IgD-negative memory B cell (primary cell): ENCODE data around the gene SH2D3A. TPM values are rescaled to one million over a fixed set of nuclear protein-coding genes. Genes with fewer than 3 reads are reported as not detected.
A peak's percentile ranks its signal among the peaks of the same experiment; 100 is the strongest.

ENCODE experiments used
- H3K27ac Mint-ChIP-seq, 3 donors: one replicate each; pipeline ENCODE4 v1.8.0; 2020 to 2022; ENCODE audit warnings: mild to moderate bottlenecking in 3 of 3, mixed read lengths in 3 of 3, moderate library complexity in 1 of 3
- H3K27me3 Mint-ChIP-seq: one replicate; pipeline ENCODE4 v1.8.0; 2021; ENCODE audit warnings: mixed read lengths
- H3K36me3 Mint-ChIP-seq: one replicate; pipeline ENCODE4 v1.8.0; 2020; ENCODE audit warnings: mild to moderate bottlenecking, mixed read lengths
- H3K4me1 Mint-ChIP-seq, 3 donors: one replicate each; pipeline ENCODE4 v1.8.0; 2020 to 2022; ENCODE audit warnings: mixed read lengths in 3 of 3, mild to moderate bottlenecking in 1 of 3
- H3K4me3 Mint-ChIP-seq, 4 donors: one replicate each; pipeline ENCODE4 v1.8.0; 2020 to 2022; ENCODE audit warnings: mild to moderate bottlenecking in 4 of 4, mixed read lengths in 4 of 4, moderate library complexity in 3 of 4
- H3K9me3 Mint-ChIP-seq, 3 donors: one replicate each; pipeline ENCODE4 v1.8.0; 2020 to 2021; ENCODE audit warnings: mixed read lengths in 3 of 3, mild to moderate bottlenecking in 1 of 3
- polyA plus RNA-seq: library from polyadenylated mRNA; unstranded; fragments of 300-500 nt; fragmentation: Illumina TruSeq; gene quantifications from one replicate; pipeline ENCODE4 v1.2.3, GENCODE V29; 2021

SH2D3A gene
- polyA plus RNA-seq, 1 donor from 2014 or later = 32.7 TPM

GRCh38 chr19:6740589-6741343 lies 26.5 kb downstream of the SH2D3A start:
- Mint-ChIP-seq H3K27ac (peak overlapping the region; percentile 31 to 94 (median 89)), H3K27me3 (no peaks in the 10 kb centered on the region), H3K4me1 (peaks cover 29 to 35% (median 34%) of the 10 kb centered on the region in 3 donors), H3K4me3 (peak overlapping the region; percentile 74 to 91 (median 88)), H3K36me3 (peaks cover 1% of the 10 kb centered on the region), H3K9me3 (no peaks in the 10 kb centered on the region)

GRCh38 chr19:6739883-6740588 lies 27.2 kb downstream of the SH2D3A start:
- no peaks in the 10 kb centered on the region for H3K9me3 Mint-ChIP-seq
- H3K27me3 Mint-ChIP-seq = no peaks in the 10 kb centered on the region
- H3K4me3 Mint-ChIP-seq = peak overlapping the region; percentile 70 to 90 (median 88)
- H3K4me1 Mint-ChIP-seq = peaks cover 29 to 35% (median 34%) of the 10 kb centered on the region in 3 donors
- no peaks in the 10 kb centered on the region for H3K36me3 Mint-ChIP-seq
- no peak overlapping the region for H3K27ac Mint-ChIP-seq

GRCh38 chr19:6739390-6739882 lies 27.8 kb downstream of the SH2D3A start, which contains the start of gene TRIP10:
Gene TRIP10 (plus strand): TSS chr19:6739680. CDS start chr19:6739762, 82 bp downstream.
- Mint-ChIP-seq H3K27me3 (no peaks in the 10 kb centered on the region), H3K9me3 (no peaks in the 10 kb centered on the region), H3K4me3 (peak within 1 kb of the TSS; percentile 70 to 98 (median 90)), H3K27ac (peak within 1 kb of the TSS; percentile 76 to 98 (median 95)), H3K4me1 (peaks cover 29 to 35% (median 34%) of the 10 kb centered on the region in 3 donors), H3K36me3 (no peaks in the 10 kb centered on the region)

GRCh38 chr19:6738787-6739389 lies 28.3 kb downstream of the SH2D3A start:
- peaks cover 29 to 35% (median 34%) of the 10 kb centered on the region in 3 donors for H3K4me1 Mint-ChIP-seq
- H3K36me3 Mint-ChIP-seq = no peaks in the 10 kb centered on the region
- H3K27me3 Mint-ChIP-seq = no peaks in the 10 kb centered on the region
- peak overlapping the region; percentile 76 to 98 (median 95) for H3K27ac Mint-ChIP-seq
- H3K9me3 Mint-ChIP-seq = no peaks in the 10 kb centered on the region
- peak overlapping the region; percentile 65 to 98 (median 86) for H3K4me3 Mint-ChIP-seq

GRCh38 chr19:6737873-6738786 lies 29.1 kb downstream of the SH2D3A start:
- Mint-ChIP-seq H3K27ac (peak overlapping the region; percentile 76 to 98 (median 95)), H3K9me3 (no peaks in the 10 kb centered on the region), H3K27me3 (no peaks in the 10 kb centered on the region), H3K4me3 (peak overlapping the region; percentile 89 to 99 (median 96)), H3K4me1 (peaks cover 29 to 35% (median 34%) of the 10 kb centered on the region in 3 donors), H3K36me3 (no peaks in the 10 kb centered on the region)

- H3K9me3 Mint-ChIP-seq = no peaks in the 10 kb centered on the region
- H3K27ac Mint-ChIP-seq = peak within 1 kb of the TSS; percentile 76 to 98 (median 97)
- H3K36me3 Mint-ChIP-seq = no peaks in the 10 kb centered on the region
- H3K4me1 Mint-ChIP-seq = peaks cover 29 to 37% (median 34%) of the 10 kb centered on the region in 3 donors
- H3K27me3 Mint-ChIP-seq = no peaks in the 10 kb centered on the region
- H3K4me3 Mint-ChIP-seq = peak within 1 kb of the TSS; percentile 94 to 99 (median 98)
Observed at GRCh38 chr19:6737284-6737872, 29.9 kb downstream of the SH2D3A start, which contains the start of gene GPR108. Gene GPR108 (minus strand): TSS chr19:6737580. CDS start chr19:6737576, 4 bp downstream.

- Mint-ChIP-seq H3K27ac (peak overlapping the region; percentile 76 to 97 (median 95)), H3K4me3 (peak overlapping the region; percentile 94 to 98 (median 98)), H3K36me3 (no peaks in the 10 kb centered on the region), H3K27me3 (no peaks in the 10 kb centered on the region), H3K9me3 (no peaks in the 10 kb centered on the region), H3K4me1 (peaks cover 29 to 35% (median 34%) of the 10 kb centered on the region in 3 donors)
Observed at GRCh38 chr19:6736917-6737283, 30.3 kb downstream of the SH2D3A start.

- Mint-ChIP-seq H3K27me3 (no peaks in the 10 kb centered on the region), H3K4me1 (peaks cover 26 to 31% (median 30%) of the 10 kb centered on the region in 3 donors), H3K4me3 (peak overlapping the region; percentile 94 to 98 (median 98)), H3K36me3 (no peaks in the 10 kb centered on the region), H3K27ac (peak overlapping the region; percentile 76 to 97 (median 95)), H3K9me3 (no peaks in the 10 kb centered on the region)
Observed at GRCh38 chr19:6736169-6736916, 30.9 kb downstream of the SH2D3A start.

GRCh38 chr19:6735181-6735911 lies 31.9 kb downstream of the SH2D3A start:
- Mint-ChIP-seq H3K9me3 (no peaks in the 10 kb centered on the region), H3K4me3 (peak overlapping the region in 2 of 4 donors; percentile 28 to 98), H3K27me3 (no peaks in the 10 kb centered on the region), H3K27ac (peak overlapping the region in 2 of 3 donors; percentile 46 to 76), H3K4me1 (peaks cover 22 to 25% (median 25%) of the 10 kb centered on the region in 3 donors), H3K36me3 (no peaks in the 10 kb centered on the region)

- no peak overlapping the region for H3K27ac Mint-ChIP-seq
- peaks cover 22 to 26% (median 23%) of the 10 kb centered on the region in 3 donors for H3K4me1 Mint-ChIP-seq
- no peak overlapping the region for H3K4me3 Mint-ChIP-seq
- no peaks in the 10 kb centered on the region for H3K27me3 Mint-ChIP-seq
- H3K36me3 Mint-ChIP-seq = no peaks in the 10 kb centered on the region
- H3K9me3 Mint-ChIP-seq = no peaks in the 10 kb centered on the region
Observed at GRCh38 chr19:6734096-6734696, 33.0 kb downstream of the SH2D3A start.

GRCh38 chr19:6733338-6734095 lies 33.7 kb downstream of the SH2D3A start:
- no peaks in the 10 kb centered on the region for H3K27me3 Mint-ChIP-seq
- peaks cover 19 to 24% (median 19%) of the 10 kb centered on the region in 3 donors for H3K4me1 Mint-ChIP-seq
- H3K9me3 Mint-ChIP-seq = no peaks in the 10 kb centered on the region
- H3K4me3 Mint-ChIP-seq = no peak overlapping the region
- H3K36me3 Mint-ChIP-seq = no peaks in the 10 kb centered on the region
- H3K27ac Mint-ChIP-seq = no peak overlapping the region
